GM21515 (cell line): ENCODE measurements around the gene STK32B.
"Not testable (repeated sequence)": the region's sequence is repeated elsewhere in the genome, so short reads cannot be mapped to it uniquely, and the experiment has no call there.

ENCODE experiments used
- ATAC-seq: cut with Tn5 transposase; IDR thresholded peaks from one replicate; pipeline ENCODE4 v1.9.1; 2021; ENCODE audit not compliant: unreplicated experiment

The STK32B gene

DNA sequence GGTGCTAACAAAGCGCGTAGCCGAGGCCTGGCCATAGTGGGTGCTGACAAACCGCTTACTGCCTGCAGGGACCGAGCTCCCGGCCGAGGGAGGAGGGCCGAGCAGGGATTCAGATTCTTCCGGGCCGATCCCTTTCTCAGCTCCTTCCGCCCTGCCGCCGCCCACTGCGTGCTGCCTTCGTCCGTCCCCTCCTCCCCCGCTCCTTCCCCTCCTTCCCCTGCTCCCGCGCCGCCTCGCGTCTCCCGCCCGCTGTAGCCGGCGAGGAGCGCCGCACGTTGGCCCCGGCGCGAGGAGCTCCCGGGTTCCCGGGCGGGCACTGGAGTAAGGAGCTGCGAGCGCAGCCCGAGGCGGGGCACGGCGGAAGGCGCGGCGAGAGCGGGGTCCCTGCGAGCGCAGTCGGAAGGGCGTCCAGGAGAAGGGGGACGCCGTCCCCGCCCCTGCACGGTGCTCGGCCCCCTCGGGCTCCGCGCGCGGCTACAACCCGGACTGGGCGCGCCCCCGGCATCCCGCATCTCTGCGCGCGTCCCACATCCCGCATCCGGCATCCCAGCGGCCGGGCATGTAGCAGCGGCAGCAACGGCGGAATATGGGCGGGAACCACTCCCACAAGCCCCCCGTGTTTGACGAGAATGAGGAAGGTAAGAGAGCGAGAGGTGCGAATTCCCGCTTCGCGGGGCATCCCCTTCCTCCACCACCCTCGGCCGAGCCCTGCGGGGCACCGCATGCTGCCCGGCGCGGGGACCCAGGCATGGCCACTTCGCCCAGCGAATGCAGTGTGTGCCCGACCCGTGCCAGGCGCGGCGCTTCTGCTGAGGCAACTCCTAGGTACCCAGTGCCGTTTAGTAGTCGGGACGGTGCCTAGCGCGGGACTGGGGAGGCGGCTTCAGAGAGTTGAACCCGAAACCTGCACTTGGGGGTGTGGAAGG lies at the start of gene STK32B:
Gene STK32B, plus strand, starts transcription at position 203 of the 926 bp plus-strand sequence.
- no peak for ATAC-seq

DNA sequence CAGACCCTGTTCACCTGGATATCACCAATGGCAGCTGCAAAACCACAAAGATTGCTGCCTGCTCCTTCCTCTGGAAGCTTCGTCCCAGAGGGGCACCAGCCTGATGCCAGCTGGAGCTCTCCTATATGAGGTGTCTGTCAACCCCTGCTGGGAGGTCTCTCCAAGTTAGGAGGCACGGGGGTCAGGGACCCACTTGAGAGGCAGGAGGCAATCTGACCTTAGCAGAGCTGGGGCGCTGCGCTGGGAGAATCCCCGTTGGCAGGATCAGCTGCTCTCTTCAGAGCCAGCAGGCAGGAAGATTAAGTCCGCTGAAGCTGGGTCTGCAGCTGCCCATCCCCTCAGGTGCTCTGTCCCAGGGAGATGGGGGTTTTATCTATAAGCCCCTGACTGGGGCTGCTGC lies 49.6 kb upstream of the STK32B start:
- ATAC-seq: not testable (repeated sequence)

DNA sequence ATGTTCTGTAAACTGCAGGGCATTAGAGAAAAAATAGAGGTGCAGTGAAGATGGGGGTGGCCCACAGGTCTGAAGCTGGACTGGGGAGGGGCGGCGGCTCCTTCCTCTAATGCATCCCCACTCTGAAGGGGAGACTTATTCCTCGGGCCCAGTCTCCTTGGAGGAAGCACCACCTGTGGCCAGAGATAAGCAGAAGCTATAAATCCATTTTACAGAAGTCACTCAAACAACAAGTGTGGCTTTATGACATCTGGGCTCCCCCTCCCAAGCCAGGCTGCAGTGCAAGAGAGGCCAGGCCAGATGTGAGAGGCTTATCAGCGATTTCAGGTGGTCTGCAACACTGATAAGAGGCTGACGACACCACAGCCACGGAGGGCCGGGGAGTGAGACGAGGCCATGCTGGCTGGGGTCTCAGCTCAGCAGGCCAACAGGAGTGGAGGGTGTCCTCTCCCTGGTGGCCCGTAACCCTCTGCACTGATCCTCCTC lies 47.9 kb upstream of the STK32B start:
- no peak for ATAC-seq

DNA sequence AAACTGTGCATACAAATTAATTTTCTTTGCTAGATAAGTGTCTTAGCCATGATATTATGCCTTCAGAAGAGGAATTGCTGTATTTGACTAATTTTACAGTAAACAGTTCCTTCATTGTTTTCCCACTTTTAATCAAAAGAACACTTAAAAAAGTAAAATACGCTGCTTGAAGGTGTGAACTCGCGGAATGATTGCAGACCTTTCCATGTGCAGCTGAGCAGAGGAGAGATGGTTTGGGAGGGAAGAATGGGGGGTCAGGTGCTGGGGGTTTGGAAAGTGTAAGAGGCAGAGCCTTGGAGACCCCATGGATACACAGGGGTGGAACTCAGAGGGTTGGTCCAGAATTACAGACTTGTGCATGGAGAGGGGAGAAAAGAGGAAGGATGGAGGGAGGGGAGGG lies 47.4 kb upstream of the STK32B start:
- no peak for ATAC-seq

DNA sequence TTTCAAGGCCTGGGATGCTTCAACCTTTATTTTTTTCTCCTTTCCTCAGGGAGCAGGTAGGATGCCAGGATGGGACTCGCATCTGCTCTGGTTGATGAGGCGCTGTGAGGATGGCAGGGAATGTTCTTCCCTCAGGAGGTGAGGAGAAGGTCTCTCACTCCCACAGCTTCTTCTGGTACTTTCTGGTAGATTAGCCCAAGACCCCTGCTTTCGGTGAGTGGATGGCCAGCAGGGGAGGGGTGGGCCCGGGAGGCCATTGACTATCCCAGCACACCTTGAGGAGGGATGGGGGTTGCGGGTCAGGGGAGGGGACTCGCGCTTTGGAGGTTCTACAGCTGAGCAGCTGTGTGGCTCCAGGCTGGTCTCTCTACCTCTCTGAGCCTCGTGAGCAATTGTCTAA lies 46.8 kb upstream of the STK32B start:
- ATAC-seq: no peak

DNA sequence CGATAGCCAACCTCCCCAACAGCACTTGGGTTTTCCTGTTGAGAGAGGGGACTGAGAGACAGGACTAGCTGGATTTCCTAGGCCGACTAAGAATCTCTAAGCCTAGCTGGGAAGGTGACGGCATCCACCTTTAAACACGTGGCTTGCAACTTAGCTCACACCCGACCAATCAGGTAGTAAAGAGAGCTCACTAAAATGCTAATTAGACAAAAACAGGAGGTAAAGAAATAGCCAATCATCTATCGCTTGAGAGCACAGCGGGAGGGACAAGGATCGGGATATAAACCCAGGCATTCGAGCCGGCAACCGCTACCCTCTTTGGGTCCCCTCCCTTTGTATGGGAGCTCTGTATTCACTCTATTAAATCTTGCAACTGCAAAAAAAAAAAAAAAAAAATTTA lies 44.3 kb upstream of the STK32B start:
- ATAC-seq: not testable (repeated sequence)

DNA sequence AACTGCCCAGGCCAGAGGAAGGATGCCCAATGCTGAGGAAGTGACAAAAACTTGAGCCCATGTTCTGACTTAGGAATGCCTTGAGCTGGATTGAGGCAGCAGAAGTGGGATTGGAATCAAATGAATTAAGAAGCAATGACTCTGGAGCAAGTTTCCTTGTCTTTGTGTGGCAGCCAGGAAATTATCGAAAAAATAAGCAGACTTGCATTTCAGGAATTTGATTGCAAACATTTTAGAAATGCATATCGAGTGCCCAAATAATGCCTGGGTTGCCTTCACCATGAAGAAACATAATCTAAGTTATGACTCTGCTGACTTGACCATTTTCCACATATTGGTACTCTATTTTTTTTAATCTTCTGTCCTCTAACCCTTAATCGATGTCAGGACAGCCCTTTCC lies 41.5 kb upstream of the STK32B start:
- no peak for ATAC-seq

DNA sequence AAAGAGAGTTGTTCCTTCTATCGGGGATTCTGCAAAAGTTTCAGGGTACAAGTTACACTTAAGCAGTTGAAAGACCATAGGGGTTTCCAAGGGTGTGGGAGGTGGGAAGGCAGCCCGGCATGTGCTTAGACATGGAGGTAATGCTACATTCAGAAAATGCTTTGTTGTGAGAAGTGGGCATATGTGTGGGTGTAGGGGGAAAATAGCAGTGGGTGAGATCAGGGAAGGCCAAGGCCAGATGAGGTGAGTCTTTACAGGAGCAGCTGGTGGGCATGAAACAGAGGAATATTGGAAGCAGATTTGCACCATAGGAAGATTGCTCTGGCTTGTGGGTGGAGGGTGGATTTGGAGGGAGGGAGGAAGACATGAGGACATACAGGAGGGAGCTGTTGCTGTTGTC lies 40.3 kb upstream of the STK32B start:
- ATAC-seq: no peak

DNA sequence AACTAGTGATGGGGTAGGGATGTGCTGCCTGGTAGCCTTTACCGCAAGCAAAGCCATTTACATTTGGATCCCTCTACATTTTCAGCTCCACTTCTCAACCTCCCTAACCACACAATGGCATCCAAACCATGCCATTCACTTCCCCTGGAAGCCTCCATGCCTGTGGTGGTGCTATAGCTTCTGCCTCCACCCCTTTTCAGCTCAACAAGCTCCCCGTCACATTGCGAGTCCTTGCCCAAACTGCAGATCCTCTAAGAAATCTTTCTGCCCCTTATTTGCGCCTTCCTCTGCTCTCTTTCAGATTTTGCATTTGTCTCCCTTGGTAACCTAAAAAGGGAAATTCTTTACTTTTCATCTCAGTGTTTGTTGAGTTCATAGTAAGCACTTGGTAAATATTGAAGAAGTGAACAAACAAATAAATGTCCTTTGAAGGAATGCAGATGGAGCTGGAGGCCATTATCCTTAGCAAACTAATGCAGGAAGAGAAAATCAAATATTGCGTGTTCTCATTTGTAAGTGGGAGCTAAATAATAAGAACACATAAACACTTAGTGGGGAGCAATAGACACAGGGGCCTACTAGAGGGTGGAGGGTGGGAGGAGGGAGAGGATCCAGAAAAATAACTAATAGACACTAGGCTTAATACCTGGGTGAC lies 38.9 kb upstream of the STK32B start:
- ATAC-seq: no peak

DNA sequence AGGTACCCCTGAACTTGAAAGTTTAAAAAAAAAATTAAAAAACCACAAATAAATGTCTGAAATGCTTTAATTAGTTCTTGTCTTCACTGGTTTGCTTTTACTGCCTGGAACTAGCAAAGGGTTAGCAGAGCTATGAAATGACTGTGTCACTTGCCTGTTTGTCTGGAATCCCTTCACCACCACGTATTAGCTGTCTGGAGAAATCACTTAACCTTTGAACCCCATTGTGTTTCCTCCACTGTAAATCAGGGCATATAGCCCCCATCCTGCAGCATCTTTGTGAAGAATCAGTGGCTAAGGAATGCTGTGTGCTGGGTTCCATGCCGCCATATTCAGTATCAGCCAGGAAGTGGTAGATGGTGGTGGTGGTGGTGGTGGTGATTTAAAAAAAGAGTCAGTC lies 38.3 kb upstream of the STK32B start:
- no peak for ATAC-seq

DNA sequence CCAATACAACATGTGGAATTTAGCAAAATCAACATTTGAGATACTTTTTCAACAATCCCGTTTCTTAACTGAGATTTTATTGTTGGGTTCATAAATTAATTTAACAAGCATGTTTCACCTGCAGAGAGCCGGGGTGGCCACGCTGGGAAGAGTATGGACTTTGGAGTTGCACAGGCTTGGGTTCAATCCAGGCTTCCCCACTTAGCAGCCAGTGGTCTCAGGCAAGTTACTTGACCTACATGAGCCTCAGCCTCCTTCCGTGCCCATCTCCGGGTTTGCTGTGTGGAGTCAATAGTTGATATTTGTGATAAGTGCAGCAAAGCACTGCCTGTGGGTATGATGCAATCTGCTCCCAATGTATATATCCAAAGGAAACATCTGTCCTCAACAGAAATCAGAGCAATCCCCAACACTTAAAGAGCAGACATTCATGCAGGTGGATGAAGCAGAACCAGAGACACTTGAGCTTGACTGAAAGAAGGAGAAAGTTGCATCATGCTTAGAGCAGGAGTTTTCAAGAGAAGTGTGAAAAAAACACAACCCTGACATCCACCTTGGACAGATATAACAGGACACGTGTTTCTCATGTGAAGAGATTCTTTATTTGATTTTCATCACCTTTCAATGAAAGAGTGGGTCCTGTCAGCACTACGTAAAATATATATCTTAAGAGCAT lies 37.1 kb upstream of the STK32B start:
- ATAC-seq: no peak

DNA sequence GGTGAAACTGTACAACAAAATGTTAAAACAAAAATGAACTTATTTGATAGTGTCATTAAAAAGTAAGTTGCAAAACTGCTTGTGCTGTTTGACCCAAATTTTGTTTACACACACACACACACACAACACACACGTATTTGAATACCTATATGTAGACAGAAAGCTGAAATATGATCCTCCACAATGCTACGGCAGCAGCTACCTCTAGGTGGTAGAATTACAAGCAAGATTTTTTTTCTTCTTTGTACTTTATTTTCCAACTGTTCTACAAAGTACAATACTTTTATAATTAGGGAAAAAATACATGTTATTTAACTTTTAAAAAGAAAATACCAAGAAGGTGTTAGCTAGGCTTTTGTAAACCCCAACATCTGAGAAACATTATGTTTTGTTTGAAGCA lies 33.2 kb upstream of the STK32B start:
- no peak for ATAC-seq

DNA sequence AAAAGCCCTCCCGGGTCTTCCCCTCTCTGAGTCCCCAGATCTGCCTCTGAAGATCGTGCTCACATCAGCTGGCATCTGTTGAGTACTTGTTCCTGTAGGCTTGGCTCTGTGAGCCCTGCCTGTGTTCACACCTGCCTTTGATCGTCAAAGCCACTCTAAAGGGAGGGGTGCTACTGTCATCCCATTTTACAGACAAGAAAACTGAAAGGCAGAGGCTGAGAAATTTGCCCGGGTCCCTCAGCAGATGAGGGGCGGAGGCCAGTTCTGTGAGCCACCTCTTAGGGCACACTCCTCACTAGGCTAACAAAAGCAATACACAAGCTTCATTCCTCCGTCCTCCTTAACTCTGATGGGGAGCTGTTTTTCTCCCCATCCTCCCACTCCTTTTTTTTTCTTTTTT lies 32.7 kb upstream of the STK32B start:
- no peak for ATAC-seq

DNA sequence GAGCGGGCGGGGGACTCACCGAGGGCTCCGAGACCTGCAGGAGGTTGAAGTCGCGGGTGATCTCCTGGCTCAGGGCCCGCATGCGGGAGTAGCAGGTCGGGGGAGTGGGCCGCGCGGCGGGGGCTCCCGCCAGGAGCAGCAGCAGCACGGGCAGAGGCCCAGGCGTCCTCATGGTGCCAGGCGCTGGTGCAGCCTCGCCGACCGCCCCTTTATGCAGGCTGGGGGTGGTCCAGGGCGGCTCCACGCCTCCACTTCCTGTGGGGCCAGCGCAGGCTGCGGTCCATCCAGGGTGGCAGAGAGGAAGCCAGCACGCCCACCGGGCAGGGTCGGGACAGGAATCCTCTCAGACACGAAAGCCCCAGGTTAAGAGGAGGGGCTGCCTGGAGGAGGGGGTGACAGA lies 32.0 kb upstream of the STK32B start, which contains the start of gene CYTL1:
Gene CYTL1, minus strand, starts transcription at position 185 of the 400 bp plus-strand sequence. Its CDS starts 13 bp downstream, at position 172.
- ATAC-seq: no peak

DNA sequence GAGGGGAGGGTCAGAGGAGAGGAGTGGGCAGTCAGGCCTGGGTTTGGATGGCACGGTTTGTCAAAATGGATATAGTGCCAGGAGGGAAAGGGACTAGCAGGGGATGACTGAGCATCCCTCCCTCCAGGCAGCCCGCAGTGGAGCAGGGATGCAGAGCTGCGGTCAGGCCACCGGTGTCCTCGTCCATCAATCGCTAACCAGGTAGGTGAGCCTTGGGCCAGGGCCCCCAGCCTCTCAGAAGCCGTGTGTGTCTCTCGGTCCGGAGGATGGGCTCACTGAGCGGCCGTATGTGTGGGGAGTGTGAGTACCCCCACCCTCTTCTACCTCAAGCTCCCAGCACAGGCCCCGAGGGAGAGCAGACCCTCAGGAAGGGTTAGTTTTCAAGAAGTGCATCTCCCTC lies 31.5 kb upstream of the STK32B start:
- no peak for ATAC-seq

DNA sequence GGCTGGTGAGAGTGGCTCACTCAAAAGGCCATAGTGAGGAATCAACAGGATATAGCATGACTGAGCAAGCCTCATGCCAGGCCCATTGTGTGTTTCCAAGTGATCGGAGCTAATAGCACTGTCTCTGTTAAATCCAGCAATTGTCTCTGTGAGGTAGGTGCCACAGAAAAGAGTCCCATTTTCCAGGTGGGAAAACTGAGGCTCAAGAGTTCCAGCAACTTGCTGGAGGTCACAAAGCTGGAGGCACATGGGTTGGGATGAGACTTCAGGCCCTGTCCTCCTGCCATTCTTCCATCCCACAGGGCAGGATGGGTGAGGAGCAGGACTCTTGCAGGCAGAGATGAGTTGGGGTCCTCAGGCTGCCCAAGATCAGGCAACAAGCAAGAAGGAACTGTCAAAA lies 30.9 kb upstream of the STK32B start:
- ATAC-seq: no peak

DNA sequence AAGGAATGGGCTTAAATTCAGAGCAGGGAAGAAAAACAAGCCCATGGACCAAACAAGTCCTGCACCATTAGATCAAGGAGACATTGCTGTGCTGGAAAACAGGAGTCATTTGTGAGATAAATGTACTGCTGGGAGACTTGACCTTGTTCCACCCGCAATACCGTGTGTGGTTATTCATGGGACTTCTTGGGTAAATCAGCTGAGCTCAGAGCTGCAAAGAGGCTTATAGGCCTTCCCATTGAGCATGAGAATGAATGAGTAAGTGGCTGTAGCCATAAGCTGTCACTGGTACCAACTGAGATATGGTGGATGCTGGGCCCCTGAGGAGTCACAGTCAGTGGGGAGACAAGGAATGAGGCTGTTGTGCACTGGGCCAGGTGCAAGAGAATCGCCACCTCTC lies 29.7 kb upstream of the STK32B start:
- no peak for ATAC-seq

DNA sequence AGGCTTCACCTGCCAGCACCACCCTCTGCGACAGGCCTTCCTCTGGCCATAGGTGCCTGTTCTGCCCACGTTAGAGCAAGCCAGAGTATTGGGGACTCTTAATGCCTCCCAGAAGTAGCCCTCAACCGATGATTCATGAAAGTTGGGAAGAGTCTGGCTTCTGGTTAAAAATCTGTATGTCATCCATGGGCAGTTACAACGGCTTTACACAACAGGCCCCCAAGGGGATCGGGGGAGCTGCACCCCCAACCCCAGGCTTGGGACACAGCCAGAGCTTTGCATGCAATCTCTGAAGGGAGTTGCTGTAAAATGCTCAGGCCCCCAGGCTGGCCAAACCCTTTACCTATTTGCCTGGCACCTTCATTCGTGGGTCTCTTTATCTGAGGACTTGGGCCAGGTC lies 26.6 kb upstream of the STK32B start:
- ATAC-seq: no peak

DNA sequence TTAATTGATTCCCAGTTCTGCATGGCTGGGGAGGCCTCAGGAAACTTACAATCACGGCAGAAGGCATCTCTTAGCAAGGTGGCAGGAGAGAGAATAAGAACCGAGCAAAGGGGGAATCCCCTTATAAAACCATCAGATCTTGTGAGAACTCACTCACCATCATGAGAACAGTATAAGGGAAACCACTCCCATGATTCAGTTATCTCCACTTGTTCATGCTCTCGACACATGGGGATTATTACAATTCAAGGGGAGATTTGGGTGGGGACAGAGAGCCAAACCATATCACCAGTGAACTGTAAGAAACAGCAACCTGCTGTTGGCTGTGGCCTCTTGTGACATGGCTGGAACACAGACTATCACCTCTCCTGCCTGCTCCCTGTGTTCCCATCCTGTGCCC lies 24.9 kb upstream of the STK32B start:
- no peak for ATAC-seq

DNA sequence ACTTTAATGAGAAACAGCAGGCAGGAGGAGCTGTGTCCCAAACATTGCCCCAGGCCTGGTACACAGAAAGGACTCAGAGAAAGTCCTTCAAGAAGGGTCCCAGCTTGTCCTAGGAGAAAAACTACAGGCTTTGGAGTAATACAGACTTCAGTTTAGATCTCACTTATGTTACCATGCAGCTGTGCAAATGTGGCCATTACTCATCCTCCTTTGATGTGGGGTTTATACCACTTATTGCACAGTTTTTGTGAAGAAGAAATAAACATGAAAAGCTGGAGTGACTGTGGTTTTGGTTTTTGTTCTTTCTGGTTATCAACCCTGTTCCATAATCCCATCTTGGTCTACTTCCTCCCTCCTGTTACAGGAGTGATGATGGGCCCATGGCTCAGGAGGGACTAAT lies 23.9 kb upstream of the STK32B start:
- ATAC-seq: no peak

DNA sequence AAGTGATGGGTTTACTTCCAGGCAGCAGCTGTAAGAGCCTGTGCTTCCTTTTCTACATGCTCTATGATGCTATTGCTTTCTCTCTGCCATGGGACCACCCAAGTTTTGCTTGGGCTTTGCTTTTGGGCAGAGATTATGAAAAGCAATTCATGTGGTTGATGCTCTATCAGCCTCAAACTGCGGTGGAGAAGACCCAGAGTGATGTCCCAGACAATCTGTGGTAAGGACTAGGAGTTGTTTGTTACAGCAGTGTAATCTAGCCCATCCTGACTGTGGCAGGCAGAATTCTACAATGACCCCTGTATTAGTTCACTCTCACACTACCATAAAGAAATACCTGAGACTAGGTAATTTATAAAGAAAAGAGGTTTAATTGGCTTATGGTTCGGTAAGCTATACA lies 22.8 kb upstream of the STK32B start:
- no peak for ATAC-seq

DNA sequence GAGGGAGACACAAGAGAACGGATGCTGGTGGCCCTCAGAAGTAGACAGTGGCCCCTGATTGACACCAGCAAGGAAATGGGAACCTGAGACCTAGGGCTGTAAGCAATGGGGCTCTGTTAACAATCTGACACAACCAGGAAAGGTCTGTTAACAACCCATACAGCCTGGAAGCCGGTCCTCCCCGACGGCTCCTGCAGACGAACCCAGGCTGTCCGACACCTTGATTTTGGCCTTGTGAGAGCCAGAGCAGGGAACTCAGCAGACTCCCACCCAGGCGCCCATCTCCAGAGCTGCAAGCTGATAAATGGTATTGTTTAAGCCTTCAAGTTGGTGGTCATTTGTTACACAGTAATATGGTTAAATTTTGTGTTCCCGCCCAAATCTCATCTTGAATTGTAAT lies 21.8 kb upstream of the STK32B start:
- ATAC-seq: no peak
